Prostate gland (tissue), 2 donors: ENCODE results near the gene TEX22. TPM values are rescaled to one million over a fixed set of nuclear protein-coding genes. Genes with fewer than 3 reads are reported as not detected.

Source experiments
- DNase-seq: peaks from one replicate; pipeline ENCODE4 v3.0.0-alpha.2; 2019; ENCODE audit warnings: low spot score
- H3K27ac ChIP-seq, 2 donors: fragments of 200-600 bp; sonication (generic); 2 replicates each; pipeline ENCODE4 v1.5.1; 2017 to 2019
- H3K27me3 ChIP-seq: fragments of 200-600 bp; sonication (generic); replicated peaks from 2 replicates; pipeline ENCODE4 v1.5.1; 2019; ENCODE audit not compliant: insufficient read depth
- H3K36me3 ChIP-seq, 2 donors: fragments of 200-600 bp; sonication (generic); 1 replicate in 1 of 2; 2 replicates in 1 of 2; pipeline versions ENCODE4 v1.5.1 to v1.8.1; 2017 to 2019
- H3K4me1 ChIP-seq: fragments of 200-600 bp; sonication (generic); replicated peaks from 2 replicates; pipeline ENCODE4 v1.5.1; 2019
- H3K4me3 ChIP-seq, 2 donors: fragments of 200-600 bp; sonication (generic); 2 replicates each; pipeline ENCODE4 v1.5.1; 2017 to 2019
- H3K9me3 ChIP-seq: fragments of 200-600 bp; sonication (generic); 2 replicates; pipeline ENCODE4 v1.5.1; 2017
- CTCF ChIP-seq, 4 experiments: fragments of 200-600 bp in 2 of 4; fragments of 450-650 bp in 2 of 4; sonication (generic) in 2 of 4; IDR thresholded peaks; 1 replicate in 3 of 4; 2 replicates in 1 of 4; pipeline ENCODE4 v1.5.1; 2016 to 2019; ENCODE audit warnings: antibody characterized with exemption in 4 of 4, mild to moderate bottlenecking in 2 of 4, moderate library complexity in 2 of 4
- POLR2A ChIP-seq: fragments of 450-650 bp; IDR thresholded peaks from one replicate; pipeline ENCODE4 v1.6.1; 2016; ENCODE audit warnings: antibody characterized with exemption, mild to moderate bottlenecking
- POLR2AphosphoS5 ChIP-seq: sonication (generic); formaldehyde crosslinking; IDR thresholded peaks from one replicate; pipeline ENCODE4 v1.6.1; 2017; ENCODE audit warnings: antibody characterized with exemption
- whole genome bisulfite sequencing: methylation state at CpG from one replicate; pipeline ENCODE4 v1.1.5; 2018; 5-methylcytosine and 5-hydroxymethylcytosine counted together
- intact Hi-C: fragments of 100-400 bp; cut with DNase I; formaldehyde crosslinking; loops from one replicate; pipeline ENCODE4 v1.14.2; 2022
- total RNA-seq, 2 donors: library from RNA; depleted of rRNA; stranded (reverse); fragments of >200 nt; gene quantifications; one replicate each; pipeline ENCODE4 v1.1.0, GENCODE V29; 2016

The TEX22 gene
- total RNA-seq, 2 donors from 2014 or later = 0.57 to 0.73 TPM

- H3K4me1 ChIP-seq = peaks cover 9% of the 10 kb centered on the region
- H3K4me3 ChIP-seq = no peak overlapping the region
- intact Hi-C loops = no loop called here
- H3K36me3 ChIP-seq = no peaks in the 10 kb centered on the region
- peak; percentile 29 for DNase-seq
- WGBS = 73% methylated on average over 21 of the region's 21 CpGs
- TF ChIP-seq POLR2A = no peak
- TF ChIP-seq POLR2AphosphoS5 = peak; percentile 13
- H3K9me3 ChIP-seq = no peaks in the 10 kb centered on the region
- peak overlapping the region in 1 of 2 donors; percentile 61 for H3K27ac ChIP-seq
- no peaks in the 10 kb centered on the region for H3K27me3 ChIP-seq
Observed at GRCh38 chr14:105422695-105423487, 24.6 kb downstream of the TEX22 start.

- TF ChIP-seq POLR2A = no peak
- TF ChIP-seq CTCF (IDR thresholded peaks at IDR 0.05) = no peak
- no peak for TF ChIP-seq POLR2AphosphoS5
- WGBS = 69% methylated on average over 21 of the region's 21 CpGs
- peaks cover 9% of the 10 kb centered on the region for H3K4me1 ChIP-seq
- no peaks in the 10 kb centered on the region for H3K9me3 ChIP-seq
- DNase-seq = no peak
- no peaks in the 10 kb centered on the region for H3K27me3 ChIP-seq
- intact Hi-C loops = no loop called here
- no peak overlapping the region for H3K27ac ChIP-seq
- no peaks in the 10 kb centered on the region for H3K36me3 ChIP-seq
- no peak overlapping the region for H3K4me3 ChIP-seq
Observed at GRCh38 chr14:105423488-105424195, 25.3 kb downstream of the TEX22 start.

- H3K27me3 ChIP-seq = no peaks in the 10 kb centered on the region
- peaks cover 9% of the 10 kb centered on the region for H3K4me1 ChIP-seq
- 94% methylated on average over 12 of the region's 12 CpGs for WGBS
- intact Hi-C loops = no loop called here
- no peak overlapping the region for H3K4me3 ChIP-seq
- H3K36me3 ChIP-seq = no peaks in the 10 kb centered on the region
- TF ChIP-seq POLR2AphosphoS5 = no peak
- TF ChIP-seq CTCF (IDR thresholded peaks at IDR 0.05) = no peak
- no peak for TF ChIP-seq POLR2A
- no peaks in the 10 kb centered on the region for H3K9me3 ChIP-seq
- DNase-seq = no peak
- no peak overlapping the region for H3K27ac ChIP-seq
Observed at GRCh38 chr14:105424861-105425260, 26.5 kb downstream of the TEX22 start.

- Histone ChIP-seq H3K27me3 (no peaks in the 10 kb centered on the region), H3K4me3 (no peak overlapping the region), H3K27ac (no peak overlapping the region), H3K9me3 (no peaks in the 10 kb centered on the region), H3K36me3 (no peaks in the 10 kb centered on the region), H3K4me1 (peaks cover 9% of the 10 kb centered on the region)
- WGBS = 94% methylated on average over 20 of the region's 23 CpGs
- TF ChIP-seq POLR2A = no peak
- no peak for TF ChIP-seq POLR2AphosphoS5
- TF ChIP-seq CTCF (IDR thresholded peaks at IDR 0.05) = no peak
- intact Hi-C loops = no loop called here
- DNase-seq = no peak
Observed at GRCh38 chr14:105425823-105426247, 27.5 kb downstream of the TEX22 start.

GRCh38 chr14:105426416-105427130 lies 28.2 kb downstream of the TEX22 start:
- no peaks in the 10 kb centered on the region for H3K27me3 ChIP-seq
- no peak for TF ChIP-seq CTCF (IDR thresholded peaks at IDR 0.05)
- TF ChIP-seq POLR2A = no peak
- TF ChIP-seq POLR2AphosphoS5 = no peak
- no peaks in the 10 kb centered on the region for H3K36me3 ChIP-seq
- no peak overlapping the region for H3K4me3 ChIP-seq
- no peak overlapping the region for H3K27ac ChIP-seq
- 97% methylated on average over 19 of the region's 21 CpGs for WGBS
- H3K4me1 ChIP-seq = peaks cover 2% of the 10 kb centered on the region
- no peak for DNase-seq
- no peaks in the 10 kb centered on the region for H3K9me3 ChIP-seq
- intact Hi-C loops = no loop called here
